ENCODE results near the gene ARMC7.

DNA sequence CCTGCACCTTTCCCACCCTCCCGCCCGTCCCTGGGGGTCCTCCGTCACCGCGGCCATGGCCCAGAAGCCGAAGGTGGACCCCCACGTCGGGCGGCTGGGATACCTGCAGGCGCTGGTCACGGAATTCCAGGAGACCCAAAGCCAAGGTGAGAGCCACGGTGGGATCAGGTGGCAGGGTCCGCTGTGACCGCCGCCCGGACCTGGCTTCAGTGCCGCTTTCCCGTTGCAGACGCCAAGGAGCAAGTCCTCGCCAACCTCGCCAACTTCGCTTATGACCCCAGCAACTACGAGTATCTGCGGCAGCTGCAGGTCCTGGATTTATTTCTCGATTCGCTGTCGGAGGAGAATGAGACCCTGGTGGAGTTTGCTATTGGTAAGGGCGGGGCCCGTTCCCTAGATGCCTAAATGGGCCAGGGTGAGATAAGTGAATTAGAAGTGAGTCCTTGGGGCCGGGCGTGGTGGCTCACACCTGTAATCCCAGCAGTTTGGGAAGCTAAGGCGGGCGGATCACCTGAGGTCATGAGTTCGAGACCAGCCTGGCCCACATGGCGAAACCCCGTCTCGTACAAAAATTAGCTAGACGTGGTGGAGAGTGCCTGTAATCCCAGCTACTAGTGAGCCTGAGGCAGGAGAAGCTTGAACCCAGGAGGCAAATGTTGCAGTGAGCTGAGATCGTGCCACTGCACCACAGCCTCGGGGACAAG, 617 bp downstream of the ARMC7 start:
- TF ChIP-seq, protein P1, sequence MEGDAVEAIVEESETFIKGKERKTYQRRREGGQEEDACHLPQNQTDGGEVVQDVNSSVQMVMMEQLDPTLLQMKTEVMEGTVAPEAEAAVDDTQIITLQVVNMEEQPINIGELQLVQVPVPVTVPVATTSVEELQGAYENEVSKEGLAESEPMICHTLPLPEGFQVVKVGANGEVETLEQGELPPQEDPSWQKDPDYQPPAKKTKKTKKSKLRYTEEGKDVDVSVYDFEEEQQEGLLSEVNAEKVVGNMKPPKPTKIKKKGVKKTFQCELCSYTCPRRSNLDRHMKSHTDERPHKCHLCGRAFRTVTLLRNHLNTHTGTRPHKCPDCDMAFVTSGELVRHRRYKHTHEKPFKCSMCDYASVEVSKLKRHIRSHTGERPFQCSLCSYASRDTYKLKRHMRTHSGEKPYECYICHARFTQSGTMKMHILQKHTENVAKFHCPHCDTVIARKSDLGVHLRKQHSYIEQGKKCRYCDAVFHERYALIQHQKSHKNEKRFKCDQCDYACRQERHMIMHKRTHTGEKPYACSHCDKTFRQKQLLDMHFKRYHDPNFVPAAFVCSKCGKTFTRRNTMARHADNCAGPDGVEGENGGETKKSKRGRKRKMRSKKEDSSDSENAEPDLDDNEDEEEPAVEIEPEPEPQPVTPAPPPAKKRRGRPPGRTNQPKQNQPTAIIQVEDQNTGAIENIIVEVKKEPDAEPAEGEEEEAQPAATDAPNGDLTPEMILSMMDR (optimal IDR thresholded peaks at IDR 0.05 in 1 of 3, IDR thresholded peaks at IDR 0.05 in 1 of 3, conservative IDR thresholded peaks at IDR 0.05 in 1 of 3; ENCODE audit: extremely low read depth in 1 of 3, insufficient read depth in 2 of 3, low read length in 3 of 3): no peak
- no peak for TF ChIP-seq EZH2 (IDR thresholded peaks at IDR 0.05; ENCODE audit: low read length)
